Measurements from ENCODE around the gene TEX14. TPM values are rescaled to one million over a fixed set of nuclear protein-coding genes. Genes with fewer than 3 reads are reported as not detected.
"Not testable (repeated sequence)": the region's sequence is repeated elsewhere in the genome, so short reads cannot be mapped to it uniquely, and the experiment has no call there.

The TEX14 gene
- total and polyA plus RNA-seq, 2 donors (not counting 3 experiments of a cell fraction or from before 2014, with no cell fraction given), result 0.10 TPM; not detected in 1

DNA sequence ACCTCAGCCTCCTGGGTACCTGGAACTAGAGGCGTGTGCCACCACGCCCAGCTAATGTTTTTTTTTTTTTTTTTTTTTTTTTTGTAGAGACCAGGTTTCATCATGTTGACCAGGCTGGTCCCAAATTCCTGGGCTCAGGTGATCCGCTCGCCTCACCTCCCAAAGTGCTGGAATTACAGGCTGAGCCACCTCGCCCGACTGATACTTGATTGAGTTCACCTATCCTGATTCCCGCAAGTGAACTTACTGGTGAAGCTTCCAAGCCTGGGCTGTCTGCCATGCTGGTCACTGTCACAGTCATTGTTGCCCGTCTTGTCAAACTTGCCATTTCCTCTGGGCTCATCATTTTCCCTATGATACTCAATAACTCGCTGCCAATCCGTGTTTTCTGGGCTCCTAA, 106.3 kb downstream of the TEX14 start:
- Histone ChIP-seq H3K79me2 (ENCODE audit: control insufficient read depth, insufficient read depth, low read length) (no peaks in the 10 kb centered on the region), H3K9me3 (replicated peaks; ENCODE audit: control insufficient read depth, insufficient read depth, low read length) (no peaks in the 10 kb centered on the region), H2AFZ (ENCODE audit: low read depth, low read length) (no peak overlapping the region), H3K9me1 (replicated peaks; ENCODE audit: control insufficient read depth, extremely low read depth, insufficient read depth, low read length) (no peaks in the 10 kb centered on the region), H3K4me2 (ENCODE audit: insufficient read depth, low read length) (no peak overlapping the region), H3K9ac (replicated peaks; ENCODE audit: extremely low read depth, insufficient read depth, low read length) (no peak overlapping the region), H3K36me3 (ENCODE audit: control insufficient read depth in 2 of 2, extremely low read depth in 1 of 2, insufficient read depth in 2 of 2, low read length in 2 of 2) (no peaks in the 10 kb centered on the region), H3K27me3 (ENCODE audit: control insufficient read depth in 2 of 2, insufficient read depth in 2 of 2, low read length in 2 of 2) (peaks cover 3 to 7% of the 10 kb centered on the region in 2 experiments), H3K4me3 (replicated peaks in 1 of 3; ENCODE audit: insufficient read depth in 1 of 3, low read depth in 1 of 3, low read length in 3 of 3) (no peak overlapping the region), H3K4me1 (ENCODE audit: control insufficient read depth, extremely low read depth, insufficient read depth, low read length) (no peaks in the 10 kb centered on the region), H3K27ac (ENCODE audit: insufficient read depth, low read depth, low read length) (no peak overlapping the region), H4K20me1 (replicated peaks; ENCODE audit: control insufficient read depth, extremely low read depth, insufficient read depth, low read length) (no peaks in the 10 kb centered on the region)
- ChIA-PET CTCF (interaction anchor here (0.6 to 6.4 kb wide), 10 partner anchors 8 to 485 kb away, joined by 3 to 100 read pairs (median 4); no protein-coding TSS in a partner anchor), POLR2A (interaction anchor here (2.2 kb wide), 1 partner anchor 46 kb away, joined by 9 read pairs; no protein-coding TSS in a partner anchor)
- no TSS peak for BruUV-seq (replicated peaks)
- FAIRE-seq (no peak), DNase-seq (ENCODE audit: low read depth, low spot score) (no peak)
- TF ChIP-seq FOS (IDR thresholded peaks at IDR 0.05; ENCODE audit: borderline replicate concordance, insufficient read depth, low read length), result no peak
- dilution Hi-C loops (cut with MboI; ENCODE audit: extremely low pct_ligation_motif_present, low sequenced_read_pairs), result no loop called here
- intact Hi-C loops (cut with micrococcal nuclease), result no loop called here

DNA sequence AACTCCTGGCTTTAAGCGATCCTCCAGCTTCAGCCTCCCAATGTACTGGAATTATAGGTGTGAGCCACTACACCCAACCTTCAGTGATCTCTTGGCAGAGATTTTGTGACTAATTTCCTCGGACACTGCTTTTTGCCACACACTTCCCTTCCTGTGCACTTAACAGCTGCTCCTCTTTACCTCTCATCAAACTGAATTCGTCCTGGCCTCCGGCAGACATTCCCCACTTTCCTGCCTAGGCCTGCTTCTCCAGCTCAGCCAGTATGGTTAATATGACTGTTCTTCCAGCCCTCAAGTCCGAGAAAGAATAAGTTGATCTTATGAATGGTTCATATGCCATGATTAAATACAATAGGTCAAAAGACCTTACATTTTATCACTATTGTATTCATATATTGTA, 108.4 kb downstream of the TEX14 start:
- no peak overlapping the region for H3K9ac ChIP-seq (replicated peaks; ENCODE audit: extremely low read depth, insufficient read depth, low read length)
- no peaks in the 10 kb centered on the region for H4K20me1 ChIP-seq (replicated peaks; ENCODE audit: control insufficient read depth, extremely low read depth, insufficient read depth, low read length)
- FAIRE-seq, result no peak
- no TSS peak for BruUV-seq (replicated peaks)
- H3K27me3 ChIP-seq (ENCODE audit: control insufficient read depth in 2 of 2, insufficient read depth in 2 of 2, low read length in 2 of 2), result peaks cover 6 to 7% of the 10 kb centered on the region in 2 experiments
- no peak for DNase-seq (ENCODE audit: low read depth, low spot score)
- POLR2A ChIA-PET, result no interaction called here
- H3K36me3 ChIP-seq (ENCODE audit: control insufficient read depth in 2 of 2, extremely low read depth in 1 of 2, insufficient read depth in 2 of 2, low read length in 2 of 2), result no peaks in the 10 kb centered on the region
- no peak overlapping the region for H2AFZ ChIP-seq (ENCODE audit: low read depth, low read length)
- CTCF ChIA-PET, result interaction anchor here (0.9 to 6.4 kb wide), 6 partner anchors 9 to 420 kb away, joined by 3 to 100 read pairs (median 4); no protein-coding TSS in a partner anchor
- intact Hi-C loops (cut with micrococcal nuclease), result no loop called here
- H3K27ac ChIP-seq (ENCODE audit: insufficient read depth, low read depth, low read length), result no peak overlapping the region
- no peaks in the 10 kb centered on the region for H3K79me2 ChIP-seq (ENCODE audit: control insufficient read depth, insufficient read depth, low read length)
- H3K4me1 ChIP-seq (ENCODE audit: control insufficient read depth, extremely low read depth, insufficient read depth, low read length), result no peaks in the 10 kb centered on the region
- no peak overlapping the region for H3K4me2 ChIP-seq (ENCODE audit: insufficient read depth, low read length)
- no peaks in the 10 kb centered on the region for H3K9me3 ChIP-seq (replicated peaks; ENCODE audit: control insufficient read depth, insufficient read depth, low read length)
- H3K4me3 ChIP-seq (replicated peaks in 1 of 3; ENCODE audit: insufficient read depth in 1 of 3, low read depth in 1 of 3, low read length in 3 of 3), result no peak overlapping the region
- no peaks in the 10 kb centered on the region for H3K9me1 ChIP-seq (replicated peaks; ENCODE audit: control insufficient read depth, extremely low read depth, insufficient read depth, low read length)
- dilution Hi-C loops (cut with MboI; ENCODE audit: extremely low pct_ligation_motif_present, low sequenced_read_pairs), result no loop called here
- TF ChIP-seq EZH2 (IDR thresholded peaks at IDR 0.05; ENCODE audit: borderline replicate concordance, low read depth, low read length, severe bottlenecking) (no peak), MYC (IDR thresholded peaks at IDR 0.05; ENCODE audit: low read depth, low read length) (no peak), POLR2AphosphoS5 (IDR thresholded peaks at IDR 0.05; ENCODE audit: insufficient read depth, low read depth, low read length) (no peak)
- TF ChIP-seq, protein P1, sequence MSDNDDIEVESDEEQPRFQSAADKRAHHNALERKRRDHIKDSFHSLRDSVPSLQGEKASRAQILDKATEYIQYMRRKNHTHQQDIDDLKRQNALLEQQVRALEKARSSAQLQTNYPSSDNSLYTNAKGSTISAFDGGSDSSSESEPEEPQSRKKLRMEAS (IDR thresholded peaks at IDR 0.05; ENCODE audit: insufficient read depth, insufficient read length), result no peak

DNA sequence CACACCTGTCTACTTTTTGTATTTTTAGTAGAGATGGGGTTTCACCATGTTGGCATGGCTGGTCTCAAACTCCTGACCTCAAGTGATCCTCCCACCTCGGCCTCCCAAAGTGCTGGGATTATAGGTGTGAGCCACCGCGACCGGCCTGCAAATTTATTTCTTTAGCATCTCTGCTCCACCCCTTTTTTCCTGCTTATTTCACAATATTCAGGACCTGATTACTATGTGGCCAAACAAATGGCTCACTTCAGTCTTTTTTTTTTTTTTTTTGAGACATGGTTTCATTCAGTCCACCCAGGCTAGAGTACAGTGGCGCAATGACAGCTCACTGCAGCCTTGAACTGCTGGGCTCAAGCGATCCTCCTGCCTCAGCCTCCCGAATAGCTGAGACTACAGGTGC, 109.1 kb downstream of the TEX14 start:
- POLR2A ChIA-PET; H3K9me1 ChIP-seq (replicated peaks; ENCODE audit: control insufficient read depth, extremely low read depth, insufficient read depth, low read length); H3K36me3 ChIP-seq (ENCODE audit: control insufficient read depth in 2 of 2, extremely low read depth in 1 of 2, insufficient read depth in 2 of 2, low read length in 2 of 2); intact Hi-C loops (cut with micrococcal nuclease); BruUV-seq (replicated peaks); H3K4me3 ChIP-seq (replicated peaks in 1 of 3; ENCODE audit: insufficient read depth in 1 of 3, low read depth in 1 of 3, low read length in 3 of 3); DNase-seq (ENCODE audit: low read depth, low spot score); H3K27ac ChIP-seq (ENCODE audit: insufficient read depth, low read depth, low read length); H3K4me2 ChIP-seq (ENCODE audit: insufficient read depth, low read length); H3K4me1 ChIP-seq (ENCODE audit: control insufficient read depth, extremely low read depth, insufficient read depth, low read length); H3K79me2 ChIP-seq (ENCODE audit: control insufficient read depth, insufficient read depth, low read length); H3K9ac ChIP-seq (replicated peaks; ENCODE audit: extremely low read depth, insufficient read depth, low read length); H4K20me1 ChIP-seq (replicated peaks; ENCODE audit: control insufficient read depth, extremely low read depth, insufficient read depth, low read length); H3K27me3 ChIP-seq (ENCODE audit: control insufficient read depth in 2 of 2, insufficient read depth in 2 of 2, low read length in 2 of 2); dilution Hi-C loops (cut with MboI; ENCODE audit: extremely low pct_ligation_motif_present, low sequenced_read_pairs); H2AFZ ChIP-seq (ENCODE audit: low read depth, low read length); H3K9me3 ChIP-seq (replicated peaks; ENCODE audit: control insufficient read depth, insufficient read depth, low read length); FAIRE-seq: not testable (repeated sequence)
- CTCF ChIA-PET, result interaction anchor here (1.5 to 1.6 kb wide), 2 partner anchors 41 to 62 kb away, joined by 3 to 4 read pairs; no protein-coding TSS in a partner anchor

All from endothelial cell of umbilical vein (primary cell).